Natural killer cell (primary cell): ENCODE data around the gene TMEM41B. TPM values are rescaled to one million over a fixed set of nuclear protein-coding genes. Genes with fewer than 3 reads are reported as not detected.

ENCODE experiments used
- ATAC-seq, 3 donors: fragments of 150-1000 bp in 2 of 3; fragments of 200-7000 bp in 1 of 3; cut with Tn5 transposase; 1 replicate in 1 of 3; 2 replicates in 2 of 3; pipeline ENCODE4 v1.10.0; 2021; ENCODE audit warnings: mild to moderate bottlenecking in 2 of 3, moderate library complexity in 2 of 3
- DNase-seq, 2 donors: peaks; one replicate each; pipeline versions ENCODE4 v3.0.0 to v3.0.0-alpha.2; 2013 to 2021; ENCODE audit warnings: mixed read lengths in 1 of 2
- H3K27ac ChIP-seq: one replicate; pipeline ENCODE4 v1.5.1; 2013; ENCODE audit warnings: mild to moderate bottlenecking, low read length
- H3K27me3 ChIP-seq: one replicate; pipeline ENCODE4 v1.6.1; 2013; ENCODE audit warnings: low read length; ENCODE audit not compliant: control insufficient read depth, insufficient read depth
- H3K36me3 ChIP-seq: one replicate; pipeline ENCODE4 v1.6.1; 2013; ENCODE audit warnings: low read length; ENCODE audit not compliant: control insufficient read depth, insufficient read depth
- H3K4me1 ChIP-seq: one replicate; pipeline ENCODE4 v1.6.1; 2013; ENCODE audit warnings: low read length; ENCODE audit not compliant: control insufficient read depth, insufficient read depth
- H3K4me3 ChIP-seq: one replicate; pipeline ENCODE4 v1.5.1; 2013; ENCODE audit warnings: low read length
- H3K9me3 ChIP-seq: one replicate; pipeline ENCODE4 v1.6.1; 2013; ENCODE audit warnings: low read length; ENCODE audit not compliant: control insufficient read depth, insufficient read depth
- H3K27ac Mint-ChIP-seq, 2 donors: one replicate each; pipeline ENCODE4 v1.8.0; 2022; ENCODE audit warnings: mild to moderate bottlenecking in 2 of 2, mixed read lengths in 2 of 2, moderate library complexity in 1 of 2
- H3K27me3 Mint-ChIP-seq, 2 donors: one replicate each; pipeline ENCODE4 v1.8.0; 2022; ENCODE audit warnings: low read depth in 2 of 2, mixed read lengths in 2 of 2
- H3K36me3 Mint-ChIP-seq: one replicate; pipeline ENCODE4 v1.8.0; 2022; ENCODE audit warnings: mixed read lengths
- H3K4me1 Mint-ChIP-seq, 2 donors: one replicate each; pipeline ENCODE4 v1.8.0; 2022; ENCODE audit warnings: mixed read lengths in 2 of 2
- H3K4me3 Mint-ChIP-seq: one replicate; pipeline ENCODE4 v1.8.0; 2022; ENCODE audit warnings: mild to moderate bottlenecking, moderate library complexity, mixed read lengths
- H3K9me3 Mint-ChIP-seq, 2 donors: one replicate each; pipeline ENCODE4 v1.8.0; 2022; ENCODE audit warnings: mixed read lengths in 2 of 2
- CTCF ChIP-seq: fragments of 200-600 bp; IDR thresholded peaks from one replicate; pipeline ENCODE4 v1.8.0; 2022; ENCODE audit warnings: antibody characterized with exemption
- WGBS: methylation state at CpG from one replicate; pipeline ENCODE4 v1.1.7; 2013; ENCODE audit warnings: missing lambda C conversion rate; ENCODE audit not compliant: insufficient coverage; 5-methylcytosine and 5-hydroxymethylcytosine counted together
- intact Hi-C: fragments of 100-400 bp; cut with micrococcal nuclease; formaldehyde crosslinking; loops from one replicate; pipeline ENCODE4 v1.14.2; 2022
- total RNA-seq, 4 donors: library from RNA; stranded (reverse); fragments of 120-200 nt in 1 of 4; gene quantifications; one replicate each; pipeline versions ENCODE4 v1.2.3 to v1.2.4, GENCODE V29; 2013 to 2022

Gene TMEM41B
- total RNA-seq, 3 donors from 2014 or later (not counting 1 experiment from before 2014, with no cell fraction given): 28.1 to 37.0 (median 34.0) TPM

GRCh38 chr11:9269492-9270013, 44.8 kb downstream of the TMEM41B start:
- Histone ChIP-seq H3K36me3 (no peaks in the 10 kb centered on the region), H3K27me3 (no peaks in the 10 kb centered on the region), H3K9me3 (no peaks in the 10 kb centered on the region), H3K27ac (no peak overlapping the region), H3K4me1 (peaks cover 7% of the 10 kb centered on the region), H3K4me3 (no peak overlapping the region)
- DNase-seq: no peak
- Mint-ChIP-seq H3K36me3 (no peaks in the 10 kb centered on the region), H3K27ac (no peak overlapping the region), H3K9me3 (no peaks in the 10 kb centered on the region), H3K4me1 (peaks cover 5 to 6% of the 10 kb centered on the region in 2 donors), H3K27me3 (peaks cover 0 to 12% of the 10 kb centered on the region in 2 donors), H3K4me3 (no peak overlapping the region)
- intact Hi-C loops: no loop called here
- ATAC-seq: no peak
- no peak for TF ChIP-seq CTCF
- 96% methylated on average over 1 of the region's 2 CpGs for WGBS

DNA sequence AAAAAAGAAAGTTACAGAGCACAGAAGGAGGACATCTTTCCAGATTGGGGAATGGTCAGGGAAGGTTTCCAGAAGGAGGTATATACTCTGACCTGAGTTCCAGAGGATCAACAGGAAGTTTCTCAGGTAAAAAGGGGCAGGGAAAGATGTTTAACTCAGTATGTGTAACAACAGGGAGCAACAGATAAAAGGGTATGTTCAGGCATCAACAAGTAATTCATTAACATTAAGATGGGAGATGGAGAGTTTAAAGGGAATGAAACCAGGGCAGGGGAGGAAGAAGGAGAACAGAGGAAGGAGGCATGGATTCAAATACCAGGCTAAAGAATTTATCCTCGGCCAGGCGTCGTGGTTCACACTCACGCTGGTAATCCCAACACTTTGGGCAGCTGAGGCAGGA, 46.7 kb downstream of the TMEM41B start:
- H3K27ac Mint-ChIP-seq: no peak overlapping the region
- H3K9me3 Mint-ChIP-seq: no peaks in the 10 kb centered on the region
- TF ChIP-seq CTCF: no peak
- H3K4me3 Mint-ChIP-seq: no peak overlapping the region
- intact Hi-C loops: no loop called here
- no peak overlapping the region for H3K4me3 ChIP-seq
- 93% methylated on average over 4 of the region's 4 CpGs for WGBS
- no peaks in the 10 kb centered on the region for H3K36me3 Mint-ChIP-seq
- no peaks in the 10 kb centered on the region for H3K27me3 ChIP-seq
- DNase-seq (no peak), ATAC-seq (no peak)
- H3K27me3 Mint-ChIP-seq: peaks cover 0 to 5% of the 10 kb centered on the region in 2 donors
- no peaks in the 10 kb centered on the region for H3K36me3 ChIP-seq
- no peak overlapping the region for H3K27ac ChIP-seq
- peaks cover 19% of the 10 kb centered on the region for H3K4me1 ChIP-seq
- H3K4me1 Mint-ChIP-seq: peaks cover 14 to 15% of the 10 kb centered on the region in 2 donors
- no peaks in the 10 kb centered on the region for H3K9me3 ChIP-seq

DNA sequence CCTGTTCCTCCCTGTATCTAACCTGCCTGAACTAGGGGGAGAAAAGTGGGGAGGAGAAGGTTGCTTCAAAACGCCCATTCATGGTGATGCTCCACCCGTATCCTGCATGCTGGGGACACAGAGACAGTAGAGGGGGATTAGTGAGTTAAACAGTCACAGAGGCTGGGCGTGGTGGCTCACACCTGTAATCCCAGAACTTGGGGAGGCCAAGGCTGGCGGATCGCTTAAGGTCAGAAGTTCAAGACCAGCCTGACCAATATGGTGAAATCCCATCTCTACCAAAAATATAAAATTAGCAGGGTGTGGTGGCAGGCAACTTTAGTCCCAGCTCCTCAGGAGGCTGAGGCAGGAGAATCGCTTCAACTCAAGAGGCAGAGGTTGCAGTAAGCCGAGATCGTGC, 47.5 kb downstream of the TMEM41B start:
- Mint-ChIP-seq H3K27ac (no peak overlapping the region), H3K4me3 (no peak overlapping the region), H3K9me3 (no peaks in the 10 kb centered on the region), H3K4me1 (peaks cover 14 to 20% of the 10 kb centered on the region in 2 donors), H3K36me3 (no peaks in the 10 kb centered on the region), H3K27me3 (peaks cover 0 to 5% of the 10 kb centered on the region in 2 donors)
- DNase-seq (no peak), ATAC-seq (no peak)
- H3K27me3 ChIP-seq: no peaks in the 10 kb centered on the region
- intact Hi-C loops: no loop called here
- no peak for TF ChIP-seq CTCF
- 94% methylated on average over 6 of the region's 8 CpGs for WGBS
- H3K36me3 ChIP-seq: no peaks in the 10 kb centered on the region
- no peaks in the 10 kb centered on the region for H3K9me3 ChIP-seq
- peaks cover 19% of the 10 kb centered on the region for H3K4me1 ChIP-seq
- no peak overlapping the region for H3K27ac ChIP-seq
- no peak overlapping the region for H3K4me3 ChIP-seq

DNA sequence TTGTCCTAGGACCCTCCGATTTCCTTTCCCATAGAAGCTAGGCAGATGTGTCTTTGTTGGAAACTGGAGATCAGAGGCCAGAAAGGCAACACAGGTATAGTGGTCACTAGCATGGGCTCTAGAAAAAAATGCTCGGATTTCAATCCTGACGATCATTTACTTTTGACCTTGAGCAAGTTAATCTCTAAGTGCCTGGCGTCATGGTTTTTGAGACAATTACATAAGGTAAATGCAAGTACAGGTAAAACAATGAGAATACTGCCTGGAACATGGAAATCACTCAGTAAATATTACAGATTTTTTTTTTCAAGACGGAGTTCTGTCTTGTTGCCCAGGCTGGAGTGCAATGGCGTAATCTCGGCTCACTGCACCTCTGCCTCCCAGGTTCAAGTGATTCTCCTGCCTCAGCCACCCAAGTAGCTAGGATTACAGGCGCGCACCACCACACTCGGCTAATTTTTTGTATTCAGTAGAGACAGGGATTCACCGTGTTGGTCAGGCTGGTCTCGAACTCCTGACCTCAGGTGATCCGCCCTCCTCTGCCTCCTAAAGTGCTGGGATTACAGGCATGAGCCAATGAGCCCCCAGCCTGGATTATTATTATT, 48.2 kb downstream of the TMEM41B start:
- peaks cover 0 to 5% of the 10 kb centered on the region in 2 donors for H3K27me3 Mint-ChIP-seq
- WGBS: 97% methylated on average over 13 of the region's 13 CpGs
- DNase-seq (no peak), ATAC-seq (no peak)
- peaks cover 19% of the 10 kb centered on the region for H3K4me1 ChIP-seq
- H3K4me1 Mint-ChIP-seq: peaks cover 14 to 20% of the 10 kb centered on the region in 2 donors
- H3K27me3 ChIP-seq: no peaks in the 10 kb centered on the region
- no peak for TF ChIP-seq CTCF
- intact Hi-C loops: no loop called here
- no peak overlapping the region for H3K27ac ChIP-seq
- no peaks in the 10 kb centered on the region for H3K9me3 ChIP-seq
- peak overlapping the region; percentile 89 for H3K4me3 Mint-ChIP-seq
- H3K9me3 Mint-ChIP-seq: no peaks in the 10 kb centered on the region
- no peaks in the 10 kb centered on the region for H3K36me3 ChIP-seq
- H3K36me3 Mint-ChIP-seq: no peaks in the 10 kb centered on the region
- H3K27ac Mint-ChIP-seq: peak overlapping the region; percentile 86 to 94
- no peak overlapping the region for H3K4me3 ChIP-seq
